Psoas muscle (tissue), 8 donors: Measurements from ENCODE around the gene THADA. TPM values are rescaled to one million over a fixed set of nuclear protein-coding genes. Genes with fewer than 3 reads are reported as not detected.

ENCODE experiments used
- ATAC-seq, 4 donors: fragments of 200-7000 bp; cut with Tn5 transposase; one replicate each; pipeline ENCODE4 v1.9.1; 2020; ENCODE audit warnings: moderate library complexity in 3 of 4, mild to moderate bottlenecking in 2 of 4
- DNase-seq, 2 donors: peaks; one replicate each; pipeline ENCODE4 v3.0.0-alpha.2; 2020
- H3K27ac ChIP-seq: fragments of 200-600 bp; one replicate; pipeline ENCODE4 v1.8.0; 2022
- H3K27me3 ChIP-seq, 3 donors: fragments of 200-600 bp in 1 of 3; one replicate each; pipeline versions ENCODE4 v1.6.1 to v1.8.0; 2013 to 2022; ENCODE audit warnings: low read length in 2 of 3, mild to moderate bottlenecking in 2 of 3, moderate library complexity in 1 of 3; ENCODE audit not compliant: insufficient read depth in 3 of 3
- H3K36me3 ChIP-seq, 2 donors: fragments of 200-600 bp in 1 of 2; one replicate each; pipeline versions ENCODE4 v1.6.1 to v1.8.0; 2013 to 2022; ENCODE audit warnings: low read depth in 1 of 2, mild to moderate bottlenecking in 1 of 2, moderate library complexity in 1 of 2; ENCODE audit not compliant: insufficient read depth in 1 of 2
- H3K4me1 ChIP-seq: fragments of 200-600 bp; one replicate; pipeline ENCODE4 v1.8.0; 2022
- H3K4me3 ChIP-seq: fragments of 200-600 bp; one replicate; pipeline ENCODE4 v1.8.0; 2022; ENCODE audit warnings: mild to moderate bottlenecking
- H3K9me3 ChIP-seq: fragments of 200-600 bp; one replicate; pipeline ENCODE4 v1.8.0; 2022
- WGBS, 3 donors: extraction: QIAGEN DNeasy Blood & Tissue Kit; methylation state at CpG; one replicate each; pipeline versions ENCODE4 v1.1.6 to v1.1.7; 2013; 5-methylcytosine and 5-hydroxymethylcytosine counted together
- intact Hi-C, 2 donors: fragments of 100-400 bp; cut with DNase I; formaldehyde crosslinking; loops; one replicate each; pipeline versions ENCODE4 v1.11.0 to v1.14.2; 2022
- polyA plus RNA-seq, 3 donors: library from polyadenylated mRNA; stranded (reverse); fragments of 200-250 nt; gene quantifications; one replicate each; pipeline ENCODE4 v1.2.3, GENCODE V29; 2013
- total RNA-seq, 4 donors: library from RNA; stranded (reverse); fragmentation: NEBNext Ultra II Directional in 2 of 4; extraction: Animal tissue kit (Norgen Biotek cat#: 25700) in 2 of 4; gene quantifications; one replicate each; pipeline versions ENCODE4 v1.2.1 to v1.2.4, GENCODE V29; 2021 to 2023
- TF ChIP-seq, protein P1 (sequence below): fragments of 200-600 bp; IDR thresholded peaks from one replicate; pipeline ENCODE4 v1.8.0; 2022; ENCODE audit warnings: antibody characterized with exemption
- donor health status: healthy with polysubstance abuse.
- donor health status: DM: no; HTN: no; CAD: no; lungs with moderate emphysema.
- donor health status: Bipolar disorder and iron deficiency.
- donor health status: healthy.
- donor health status: DM: yes; HTN: yes; CAD: no.
- donor health status: DM: no; HTN: no; CAD: no.
- donor health status: DM: no; HTN: no; CAD: no.
- donor health status: DM: yes; HTN: yes; CAD: no.

The THADA gene
- total and polyA plus RNA-seq, 7 donors = 8.1 to 17.4 (median 11.6) TPM

DNA sequence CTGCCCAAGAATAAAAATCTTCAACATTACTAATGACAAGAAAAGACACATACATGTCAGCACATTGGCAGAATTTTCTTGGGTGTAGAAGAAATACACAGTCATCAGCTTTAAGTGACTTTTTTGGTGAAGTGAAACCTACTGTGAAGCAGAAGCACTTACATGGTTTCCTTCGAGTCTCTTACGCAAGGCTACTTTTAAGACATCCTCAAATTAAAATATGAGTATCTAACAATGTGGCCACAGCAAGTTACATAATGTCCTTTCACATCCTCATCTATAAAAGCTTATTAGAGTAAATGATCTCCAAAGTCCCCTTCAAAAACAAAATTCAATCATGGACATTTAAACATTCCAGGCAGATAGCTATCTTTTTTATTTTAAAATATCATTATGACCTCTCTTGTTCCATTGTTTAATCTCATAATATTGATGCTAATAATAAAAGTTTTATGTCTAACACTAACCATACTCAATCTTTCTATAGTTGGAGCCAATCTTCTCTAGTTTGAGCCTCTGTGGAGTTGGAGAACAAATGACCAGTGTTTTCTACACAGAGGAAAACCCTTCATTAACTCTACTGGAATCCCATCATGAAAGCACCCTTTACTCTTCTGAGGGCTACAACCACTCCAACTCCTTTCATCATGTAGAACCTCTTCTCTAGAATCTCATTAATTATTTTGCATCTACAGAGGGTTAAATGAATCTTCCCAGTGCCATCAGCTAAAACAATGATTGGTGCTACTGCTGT lies 187.3 kb downstream of the THADA start:
- Histone ChIP-seq H3K27me3 (no peaks in the 10 kb centered on the region), H3K9me3 (no peaks in the 10 kb centered on the region), H3K36me3 (no peaks in the 10 kb centered on the region), H3K4me1 (peaks cover 45% of the 10 kb centered on the region), H3K4me3 (no peak overlapping the region), H3K27ac (no peak overlapping the region)
- DNase-seq (no peak), ATAC-seq (no peak)
- intact Hi-C loops = loop anchor here in 1 of 2 donors (10.0 kb wide), 1 partner anchor 124 kb away; no protein-coding TSS in a partner anchor
- TF ChIP-seq, protein P1, sequence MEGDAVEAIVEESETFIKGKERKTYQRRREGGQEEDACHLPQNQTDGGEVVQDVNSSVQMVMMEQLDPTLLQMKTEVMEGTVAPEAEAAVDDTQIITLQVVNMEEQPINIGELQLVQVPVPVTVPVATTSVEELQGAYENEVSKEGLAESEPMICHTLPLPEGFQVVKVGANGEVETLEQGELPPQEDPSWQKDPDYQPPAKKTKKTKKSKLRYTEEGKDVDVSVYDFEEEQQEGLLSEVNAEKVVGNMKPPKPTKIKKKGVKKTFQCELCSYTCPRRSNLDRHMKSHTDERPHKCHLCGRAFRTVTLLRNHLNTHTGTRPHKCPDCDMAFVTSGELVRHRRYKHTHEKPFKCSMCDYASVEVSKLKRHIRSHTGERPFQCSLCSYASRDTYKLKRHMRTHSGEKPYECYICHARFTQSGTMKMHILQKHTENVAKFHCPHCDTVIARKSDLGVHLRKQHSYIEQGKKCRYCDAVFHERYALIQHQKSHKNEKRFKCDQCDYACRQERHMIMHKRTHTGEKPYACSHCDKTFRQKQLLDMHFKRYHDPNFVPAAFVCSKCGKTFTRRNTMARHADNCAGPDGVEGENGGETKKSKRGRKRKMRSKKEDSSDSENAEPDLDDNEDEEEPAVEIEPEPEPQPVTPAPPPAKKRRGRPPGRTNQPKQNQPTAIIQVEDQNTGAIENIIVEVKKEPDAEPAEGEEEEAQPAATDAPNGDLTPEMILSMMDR = no peak
- 75 to 90% (median 85%) methylated on average over 2 of the region's 2 CpGs for WGBS, 3 donors

DNA sequence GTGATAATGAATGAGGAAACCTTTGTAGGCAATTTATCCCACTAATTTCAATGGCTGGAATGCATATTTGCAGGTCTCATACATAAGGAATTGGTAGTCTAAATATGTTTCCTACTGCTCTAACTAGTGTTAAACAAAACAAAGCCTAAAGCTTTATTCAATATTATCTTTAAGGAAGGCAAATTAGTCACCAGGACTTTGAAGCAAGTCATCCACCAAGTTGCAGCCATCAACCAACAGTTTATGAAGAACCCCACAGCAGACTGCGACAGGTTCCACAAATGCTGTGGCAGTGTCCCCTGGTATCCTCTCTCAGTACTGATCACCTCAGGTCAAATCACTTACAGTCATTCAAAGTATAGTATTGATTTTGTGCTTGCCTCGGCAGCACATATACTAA lies 187.9 kb downstream of the THADA start:
- intact Hi-C loops = loop anchor here in 1 of 2 donors (10.0 kb wide), 1 partner anchor 123 kb away; no protein-coding TSS in a partner anchor
- no peaks in the 10 kb centered on the region for H3K27me3 ChIP-seq
- H3K27ac ChIP-seq = no peak overlapping the region
- 68 to 79% (median 68%) methylated on average over 2 of the region's 2 CpGs for WGBS, 3 donors
- H3K4me1 ChIP-seq = peaks cover 42% of the 10 kb centered on the region
- H3K9me3 ChIP-seq = no peaks in the 10 kb centered on the region
- TF ChIP-seq, protein P1 = no peak
- ATAC-seq (no peak), DNase-seq (no peak)
- no peak overlapping the region for H3K4me3 ChIP-seq
- H3K36me3 ChIP-seq = no peaks in the 10 kb centered on the region

DNA sequence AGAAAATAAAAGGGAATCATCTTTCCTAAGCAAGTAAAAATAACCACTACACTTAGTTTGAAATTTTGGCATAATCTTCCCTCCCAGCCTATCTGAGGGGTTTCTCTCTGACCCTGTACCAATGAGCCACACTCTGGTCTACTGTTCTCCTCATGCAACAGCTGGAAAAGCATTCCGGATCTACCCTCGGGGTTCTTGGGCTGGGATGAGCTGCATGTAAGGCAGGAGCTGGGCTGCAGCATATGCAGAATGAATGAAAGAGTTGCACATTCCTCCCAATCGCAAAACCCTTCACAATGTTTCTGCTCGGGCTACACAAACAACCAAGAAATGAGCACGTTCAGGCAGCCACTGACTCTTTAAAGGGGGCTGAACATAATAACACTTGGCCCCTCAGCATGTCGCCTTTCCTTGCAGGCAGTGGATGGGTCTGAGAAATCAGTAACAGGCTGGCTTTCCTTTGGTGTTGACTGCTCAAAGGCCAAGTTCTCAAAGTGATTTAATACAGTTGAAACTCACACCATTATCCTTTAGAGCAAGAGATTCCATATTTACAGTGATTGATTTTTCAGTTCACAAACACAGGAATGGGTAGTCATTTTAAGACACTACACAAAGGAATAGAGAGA lies 189.1 kb downstream of the THADA start:
- H3K27ac ChIP-seq = no peak overlapping the region
- TF ChIP-seq, protein P1 = no peak
- H3K9me3 ChIP-seq = no peaks in the 10 kb centered on the region
- no peaks in the 10 kb centered on the region for H3K27me3 ChIP-seq
- DNase-seq (no peak), ATAC-seq (no peak)
- 39 to 59% (median 45%) methylated on average over 6 of the region's 6 CpGs for WGBS, 3 donors
- H3K4me1 ChIP-seq = peaks cover 30% of the 10 kb centered on the region
- no peaks in the 10 kb centered on the region for H3K36me3 ChIP-seq
- no peak overlapping the region for H3K4me3 ChIP-seq
- intact Hi-C loops = loop anchor here in 1 of 2 donors (10.0 kb wide), 1 partner anchor 122 kb away; no protein-coding TSS in a partner anchor

GRCh38 chr2:43405829-43406228 lies 190.0 kb downstream of the THADA start:
- Histone ChIP-seq H3K27ac (no peak overlapping the region), H3K4me1 (peaks cover 26% of the 10 kb centered on the region), H3K4me3 (no peak overlapping the region), H3K27me3 (no peaks in the 10 kb centered on the region), H3K36me3 (no peaks in the 10 kb centered on the region), H3K9me3 (no peaks in the 10 kb centered on the region)
- 23 to 47% (median 30%) methylated on average over 1 of the region's 1 CpG for WGBS, 3 donors
- peak in 3 of 4 donors; percentile 30 to 64 (median 41) for ATAC-seq
- no peak for DNase-seq
- intact Hi-C loops = loop anchor here in 1 of 2 donors (10.0 kb wide), 1 partner anchor 121 kb away; no protein-coding TSS in a partner anchor
- TF ChIP-seq, protein P1 = no peak
